Measurements from ENCODE around the gene TNK1.

DNA sequence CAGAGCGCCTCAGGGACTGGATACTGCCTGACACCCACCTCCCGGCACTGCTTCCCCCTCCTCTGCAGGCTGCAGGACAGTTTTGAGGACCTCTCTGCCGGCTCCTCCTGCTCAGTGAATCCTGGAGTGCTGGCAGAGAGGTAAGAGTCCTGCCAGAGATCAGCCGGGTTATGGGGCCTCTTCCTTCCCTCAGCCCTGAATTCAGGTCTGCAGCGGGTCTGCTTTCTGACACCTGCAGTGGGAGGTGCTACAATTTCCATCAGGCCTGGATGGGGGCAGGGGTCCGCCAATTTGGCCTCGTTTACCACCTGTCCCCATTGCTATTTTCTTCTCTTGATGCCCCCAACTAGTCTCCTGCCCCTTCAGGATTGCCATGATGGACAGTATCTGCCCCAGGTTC, 48.8 kb upstream of the TNK1 start:
- no peak for TF ChIP-seq CTCF (conservative IDR thresholded peaks at IDR 0.05 in 1 of 2, IDR thresholded peaks at IDR 0.05 in 1 of 2; ENCODE audit: extremely low read depth in 1 of 2, insufficient read depth in 1 of 2, low read depth in 1 of 2, low read length in 2 of 2)
- TF ChIP-seq EZH2 (IDR thresholded peaks at IDR 0.05; ENCODE audit: borderline replicate concordance, low read length), result no peak

All from mammary epithelial cell (primary cell).